ENCODE results near the gene USP12.

Gene USP12

DNA sequence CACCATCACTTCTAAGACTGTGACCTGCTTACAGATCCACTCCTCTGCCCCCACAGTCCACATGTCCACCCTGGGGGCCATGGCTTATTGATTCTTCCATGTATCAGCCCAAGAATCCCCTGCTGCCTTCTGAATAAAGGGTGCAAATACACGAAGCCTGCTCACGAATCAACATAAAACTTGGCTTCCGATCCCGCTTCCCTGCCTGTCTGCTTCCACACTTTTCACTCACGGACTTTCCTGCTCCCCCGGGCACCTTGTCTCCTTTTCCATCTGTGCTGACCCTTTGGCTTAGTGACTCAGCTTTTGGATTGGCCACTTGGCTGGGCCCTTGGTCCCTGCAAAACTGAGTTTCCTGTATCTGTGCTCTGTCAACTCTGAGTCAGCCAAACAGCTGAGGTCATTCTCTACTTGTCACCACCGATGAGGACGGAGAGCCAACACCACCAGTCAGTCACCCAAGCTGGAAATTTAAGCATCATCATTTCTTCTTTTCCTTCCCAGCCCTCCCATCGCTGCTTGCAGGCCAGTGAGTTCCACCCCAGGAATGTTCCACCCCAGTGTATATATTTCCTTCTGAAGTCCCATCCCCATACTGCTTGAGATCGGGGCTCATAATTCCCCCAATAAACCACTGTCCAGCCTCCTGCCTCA lies 11.4 kb upstream of the USP12 start:
- no peak for DNase-seq

DNA sequence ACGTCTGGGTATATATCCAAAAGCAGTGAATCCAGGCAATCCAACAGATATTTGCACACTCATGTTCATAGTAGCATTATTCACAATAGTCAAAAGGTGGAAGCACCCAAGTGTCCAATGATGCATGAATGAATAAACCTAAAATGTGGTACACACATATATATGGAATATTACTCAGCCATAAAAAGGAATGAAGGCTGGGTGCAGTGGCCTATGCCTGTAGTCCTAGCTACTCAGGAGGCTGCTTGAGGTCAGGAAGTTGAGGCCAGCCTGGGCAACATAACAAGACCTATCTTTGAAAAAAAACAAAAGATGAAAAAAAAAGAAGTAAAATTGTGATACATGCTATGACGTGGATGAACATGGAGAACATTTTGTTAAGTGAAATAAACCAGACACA lies 10.4 kb upstream of the USP12 start:
- DNase-seq, result no peak

DNA sequence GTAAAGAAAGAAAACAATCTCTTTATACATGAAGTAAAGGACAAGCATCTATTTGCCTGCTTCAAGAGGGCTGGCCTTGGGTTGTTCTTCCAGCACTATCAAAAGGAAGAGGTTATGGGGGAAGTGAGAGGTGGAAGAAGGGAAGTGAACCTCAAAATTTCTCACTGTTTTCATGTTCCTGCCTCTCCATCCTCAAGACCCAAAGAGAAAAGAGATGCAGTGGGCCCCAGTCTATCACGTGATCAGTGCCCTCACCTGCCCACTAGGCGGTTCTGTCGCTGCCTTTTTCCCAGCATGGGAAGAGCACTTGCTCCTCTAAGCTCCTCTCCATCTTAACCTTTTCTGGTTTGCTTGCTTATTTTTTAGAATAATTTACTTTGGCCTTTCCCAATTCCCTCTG lies 6.2 kb upstream of the USP12 start:
- DNase-seq, result no peak

DNA sequence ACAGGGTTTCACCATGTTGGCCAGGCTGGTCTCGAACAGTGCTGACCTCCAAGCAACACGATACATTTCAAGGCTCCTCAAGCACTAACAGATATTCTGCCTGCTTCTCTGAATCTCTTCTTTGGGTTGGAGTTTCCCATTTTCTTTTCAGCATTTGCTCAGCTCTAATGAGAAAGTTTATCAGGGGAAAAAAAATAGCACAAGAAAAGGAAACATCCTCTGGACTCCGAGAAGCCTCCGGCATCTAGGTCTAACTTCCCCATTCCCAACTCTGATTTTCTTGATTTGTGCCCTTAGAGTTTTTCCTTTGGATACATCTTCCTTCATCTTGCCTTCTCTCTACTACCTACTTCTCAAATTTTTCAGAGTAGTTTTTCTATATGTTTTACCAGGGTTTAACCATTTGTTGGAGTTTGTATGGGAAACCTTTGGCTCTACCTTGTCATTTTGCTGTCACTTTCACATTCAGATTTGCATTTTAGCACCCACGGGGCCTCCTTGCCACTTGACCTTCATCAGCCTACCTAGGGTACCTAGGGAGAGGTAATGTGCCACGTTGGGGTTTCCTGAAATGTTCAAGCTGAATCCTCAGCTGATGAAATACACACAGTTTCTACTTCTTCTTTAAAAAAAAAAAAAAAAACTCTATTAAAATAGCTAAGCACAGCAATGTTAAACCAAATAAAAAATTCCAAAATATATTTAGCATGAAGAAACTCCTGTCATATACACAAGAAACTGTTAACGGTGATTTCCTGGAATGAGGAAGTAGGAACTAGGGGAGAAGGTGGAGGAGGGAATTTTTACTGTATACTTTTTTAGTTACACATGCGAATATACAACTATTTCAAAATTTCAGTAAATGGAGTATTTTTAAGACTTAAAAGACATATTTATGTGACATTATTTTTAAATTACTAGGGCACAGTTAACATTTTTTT lies 5.1 kb upstream of the USP12 start:
- no peak for DNase-seq

DNA sequence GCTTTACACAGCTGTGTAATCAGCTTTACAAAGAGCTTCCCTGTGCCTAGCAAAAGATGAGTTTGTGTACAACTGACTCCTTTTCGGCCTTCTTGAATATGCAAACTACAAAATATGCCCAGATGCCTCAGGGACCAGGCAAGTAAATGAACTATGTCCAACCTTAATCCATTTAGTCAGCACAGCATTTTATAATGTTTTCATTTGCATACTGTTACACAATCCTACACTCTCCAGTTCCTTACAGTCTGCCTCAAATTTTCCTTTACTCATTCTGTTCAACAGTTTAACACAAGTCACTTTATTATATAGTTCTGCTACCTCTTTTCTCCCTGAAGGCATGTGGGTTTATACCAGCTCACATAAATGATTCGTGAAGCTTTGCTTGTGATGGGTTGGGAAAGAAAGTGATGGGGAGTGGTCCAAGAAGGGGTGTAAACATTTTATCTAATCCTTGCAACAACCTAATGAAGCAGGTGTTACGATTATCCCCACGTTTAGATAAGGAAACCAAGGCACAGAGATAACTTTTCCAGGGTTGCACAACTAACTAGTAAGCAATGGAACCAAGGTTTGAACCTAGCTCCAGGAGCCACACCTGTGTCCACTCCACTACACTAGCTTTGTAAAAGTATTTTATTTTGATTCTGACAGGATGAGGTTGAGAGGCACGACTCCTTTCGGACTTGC lies 3.3 kb upstream of the USP12 start:
- DNase-seq, result no peak

DNA sequence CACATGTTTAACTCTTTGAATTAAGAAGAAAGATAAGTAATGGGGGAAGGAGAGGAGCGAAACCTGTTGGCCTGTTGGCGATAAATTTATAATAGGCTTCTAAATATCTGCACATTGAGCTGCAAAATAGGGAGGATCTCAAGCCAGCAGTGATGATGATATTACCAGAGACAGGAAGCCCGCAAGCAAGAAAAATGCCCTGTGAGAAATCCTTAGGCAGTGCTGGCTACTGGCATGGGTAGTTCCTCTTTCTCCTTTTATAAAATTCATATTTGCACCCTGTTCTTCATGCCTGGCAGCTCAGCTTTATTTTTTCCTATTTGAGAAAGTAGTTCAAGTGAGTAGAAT lies 858 bp upstream of the USP12 start:
- no peak for DNase-seq

DNA sequence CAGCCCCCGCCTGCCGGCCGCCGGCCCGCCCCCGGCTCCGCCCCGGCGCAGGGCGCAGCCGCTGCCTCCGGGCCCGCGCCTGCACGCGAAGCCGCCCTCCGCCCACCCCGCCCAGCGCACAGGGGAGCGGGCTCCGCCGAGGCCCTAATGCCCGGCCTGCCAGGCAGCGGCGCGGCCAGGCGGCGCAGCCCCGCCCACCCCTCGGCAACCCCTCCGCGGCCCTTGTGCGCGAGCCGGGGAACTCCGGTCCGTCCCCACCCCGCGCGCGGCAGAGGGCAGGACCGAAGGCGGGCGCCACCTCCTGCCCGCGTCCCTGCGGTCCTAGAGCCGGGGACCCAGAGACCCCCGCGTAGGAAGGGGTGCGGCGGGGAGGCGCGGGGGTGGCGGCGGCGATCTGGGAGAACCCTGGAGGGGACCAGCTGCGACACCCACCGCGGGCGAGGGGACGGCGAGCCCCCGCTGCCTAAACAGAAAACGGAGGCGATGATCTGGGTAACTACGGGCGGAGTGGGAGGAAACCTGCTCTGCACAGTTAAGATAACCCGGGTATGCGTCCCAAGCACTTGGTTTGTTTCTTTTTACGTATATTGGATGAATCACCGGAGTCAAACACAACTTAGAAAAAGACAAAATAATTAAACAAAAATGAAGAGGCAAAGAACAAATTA lies 350 bp upstream of the USP12 start:
- peak; percentile 72 for DNase-seq

DNA sequence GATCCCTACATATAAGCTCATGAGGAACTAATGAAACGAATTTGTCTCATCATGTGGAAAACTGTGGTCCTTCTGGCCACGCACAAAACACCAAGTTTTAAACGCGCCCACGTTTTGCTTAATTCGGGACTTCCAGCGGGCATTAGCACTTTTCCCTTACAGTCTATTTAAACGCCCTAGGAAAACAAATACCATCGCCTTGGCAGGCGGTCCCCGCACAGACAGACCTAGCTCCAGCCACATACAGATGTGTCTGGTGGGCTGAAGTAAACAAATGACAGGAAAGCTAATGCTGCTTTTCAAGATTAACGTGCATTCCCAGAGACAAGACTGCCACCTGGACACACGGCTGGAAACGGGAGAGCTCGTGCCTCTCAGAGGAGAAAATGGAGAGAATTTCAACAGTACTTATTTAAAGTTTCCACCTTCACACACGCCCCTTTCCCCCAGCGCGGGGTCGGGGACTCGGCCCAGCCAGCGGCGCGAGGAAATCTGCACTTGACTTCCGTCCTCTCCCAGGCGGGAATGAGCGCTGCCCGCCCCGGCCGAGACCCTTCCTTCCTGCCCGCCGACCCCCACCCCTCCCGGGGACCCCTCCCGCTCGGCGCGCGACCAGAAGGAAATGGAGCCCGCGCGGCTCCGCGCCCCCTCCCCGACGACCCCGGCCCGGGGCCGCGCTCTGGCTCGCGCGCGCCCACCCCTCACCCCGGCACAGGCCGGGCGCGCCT lies 931 bp downstream of the USP12 start:
- no peak for DNase-seq

DNA sequence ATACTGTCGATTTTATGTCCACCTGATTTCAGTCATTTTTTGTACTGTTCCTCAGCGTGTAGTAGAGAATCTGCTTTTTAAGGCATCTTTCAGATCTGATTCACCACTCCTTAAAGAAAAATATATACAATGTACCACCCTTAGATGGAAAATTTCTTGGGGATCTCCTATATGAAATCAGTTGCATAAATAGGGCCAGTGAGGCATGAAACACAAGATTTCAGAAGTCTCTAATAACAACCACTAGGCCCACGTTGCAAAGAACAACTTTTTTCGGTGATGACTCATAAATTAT lies 1.4 kb downstream of the USP12 start:
- no peak for DNase-seq

DNA sequence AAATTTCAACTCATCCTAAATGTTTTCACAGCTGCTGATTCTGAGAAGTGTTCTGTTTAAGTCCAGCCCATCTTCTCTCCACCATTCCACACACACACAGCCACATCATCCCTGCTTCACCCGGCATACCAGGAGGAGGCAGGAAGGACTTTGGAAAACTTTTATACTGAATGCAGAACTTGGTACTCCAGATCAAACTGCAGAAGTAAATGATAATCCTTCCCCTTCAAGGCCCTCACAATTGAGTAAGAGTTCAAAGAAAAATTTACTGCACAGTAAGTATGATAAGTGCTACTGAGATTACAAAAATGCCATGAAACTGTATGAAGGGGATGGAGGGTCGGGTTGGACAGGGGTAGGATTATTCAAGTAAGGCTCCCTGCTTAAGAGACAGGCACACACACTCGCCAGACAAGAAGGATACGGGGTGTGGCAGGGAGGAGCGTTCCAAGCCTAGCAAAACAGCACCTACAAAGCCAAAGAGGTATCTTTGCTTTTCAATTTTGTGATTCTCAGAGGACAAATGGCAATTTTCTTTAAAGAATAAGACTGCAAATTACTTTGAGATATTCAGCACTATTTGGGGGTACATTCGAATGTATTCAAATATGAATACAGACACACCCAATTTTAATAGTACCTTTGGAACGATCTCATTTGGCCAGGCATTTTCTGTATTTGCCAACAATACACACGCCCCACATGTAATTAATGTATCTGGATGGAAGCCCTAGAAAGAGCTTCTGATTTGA lies 2.5 kb downstream of the USP12 start:
- no peak for DNase-seq

DNA sequence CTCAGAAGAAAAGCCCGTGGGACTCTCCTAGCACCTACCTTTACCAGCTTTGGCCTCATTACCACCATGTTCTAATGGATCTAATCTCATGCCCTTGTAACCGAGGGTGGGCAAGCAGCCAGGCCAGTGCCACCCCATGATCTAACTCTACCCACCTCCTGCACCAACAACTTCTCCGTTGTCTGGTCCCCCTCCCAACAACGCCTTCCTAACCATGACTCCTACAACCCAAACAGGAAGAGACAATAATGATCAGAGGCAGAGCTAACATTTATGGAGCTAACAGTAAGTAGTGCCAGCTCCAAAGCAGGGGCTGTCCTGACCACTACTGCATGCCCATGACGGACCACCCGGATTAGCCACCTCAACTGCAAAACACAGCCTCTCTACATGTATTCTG lies 3.5 kb downstream of the USP12 start:
- no peak for DNase-seq

DNA sequence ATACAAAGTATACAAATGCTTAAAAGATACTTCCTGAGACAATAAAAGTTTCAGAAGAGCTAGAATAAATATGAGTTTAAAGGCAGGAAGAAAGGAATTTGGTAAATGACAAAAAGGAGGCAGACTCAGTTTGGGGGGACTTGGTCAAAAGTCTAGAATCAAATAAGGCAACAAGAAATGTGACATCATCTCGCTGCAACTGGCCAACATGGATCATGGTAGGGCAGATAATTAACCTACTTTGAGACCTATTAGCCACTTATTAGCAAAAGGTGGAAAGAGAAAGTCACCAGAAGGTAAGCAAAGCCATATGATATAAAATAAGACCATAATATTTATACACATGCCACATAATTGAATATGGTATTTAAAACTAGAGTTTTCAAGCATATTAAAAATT lies 5.3 kb downstream of the USP12 start:
- DNase-seq, result no peak

DNA sequence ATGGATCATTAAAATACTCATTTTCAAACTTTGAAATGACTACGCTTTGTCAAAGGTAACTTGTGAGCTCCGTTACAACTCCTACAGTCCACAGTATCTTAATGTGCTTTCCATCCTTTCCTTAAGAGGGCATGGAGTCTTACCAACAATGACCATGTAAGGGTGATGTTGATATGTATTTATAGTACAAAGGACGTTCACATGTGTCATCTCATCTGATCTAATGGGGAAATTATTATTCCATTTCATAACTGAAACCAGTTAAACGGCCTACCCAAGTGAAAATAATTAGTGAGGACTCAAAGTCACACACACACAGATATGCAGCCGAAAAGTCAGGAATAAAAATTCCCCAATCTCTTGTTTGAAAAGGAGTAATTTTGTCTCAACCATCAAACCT lies 9.6 kb downstream of the USP12 start:
- DNase-seq, result no peak

DNA sequence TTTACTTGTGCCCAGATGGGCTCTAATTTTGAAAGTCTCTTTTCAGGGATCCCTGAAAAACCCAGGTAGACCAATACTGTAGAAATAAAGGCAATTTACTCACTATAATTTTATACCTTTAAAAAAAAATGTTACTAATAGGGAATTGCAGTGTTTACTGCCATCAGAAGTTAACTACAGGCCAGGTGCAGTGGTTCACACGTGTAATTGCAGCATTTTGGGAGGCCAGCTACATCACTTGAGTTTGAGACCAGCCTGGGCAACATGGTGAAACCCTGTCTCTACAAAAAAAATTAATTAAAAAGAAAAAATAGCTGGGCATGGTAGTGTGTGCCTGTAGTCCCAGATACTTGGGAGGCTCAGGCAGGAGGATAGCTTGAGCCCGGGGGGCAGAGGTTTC lies 10.2 kb downstream of the USP12 start:
- DNase-seq, result no peak

DNA sequence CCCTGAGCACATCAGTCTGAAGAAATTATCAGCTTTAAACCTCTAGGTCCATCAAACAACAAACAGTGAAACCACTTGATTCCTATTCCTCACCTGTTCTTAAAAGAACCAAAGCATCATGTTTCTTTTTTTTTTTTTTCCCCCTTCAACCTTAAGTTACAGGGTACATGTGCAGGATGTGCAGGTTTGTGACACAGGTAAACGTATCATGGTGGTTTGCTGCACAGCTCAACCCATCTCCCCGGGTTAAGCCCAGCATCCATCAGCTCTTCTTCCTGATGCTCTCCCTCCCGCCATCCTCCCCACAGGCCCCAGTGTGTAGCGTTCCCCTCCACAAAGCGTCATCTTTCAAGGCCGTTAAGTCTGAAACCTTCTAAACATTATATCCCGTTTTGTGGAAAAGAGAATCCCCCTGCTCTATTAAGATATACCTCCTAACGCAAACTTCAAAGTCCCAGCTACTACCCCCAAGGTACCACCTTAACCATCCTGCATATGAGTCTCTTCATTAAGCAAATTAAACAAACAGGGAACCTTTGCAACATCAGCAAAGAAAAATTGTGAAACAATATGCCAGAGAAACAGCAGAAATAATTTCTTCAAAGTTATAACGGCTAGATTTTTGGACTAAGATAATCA lies 10.8 kb downstream of the USP12 start:
- DNase-seq, result no peak

DNA sequence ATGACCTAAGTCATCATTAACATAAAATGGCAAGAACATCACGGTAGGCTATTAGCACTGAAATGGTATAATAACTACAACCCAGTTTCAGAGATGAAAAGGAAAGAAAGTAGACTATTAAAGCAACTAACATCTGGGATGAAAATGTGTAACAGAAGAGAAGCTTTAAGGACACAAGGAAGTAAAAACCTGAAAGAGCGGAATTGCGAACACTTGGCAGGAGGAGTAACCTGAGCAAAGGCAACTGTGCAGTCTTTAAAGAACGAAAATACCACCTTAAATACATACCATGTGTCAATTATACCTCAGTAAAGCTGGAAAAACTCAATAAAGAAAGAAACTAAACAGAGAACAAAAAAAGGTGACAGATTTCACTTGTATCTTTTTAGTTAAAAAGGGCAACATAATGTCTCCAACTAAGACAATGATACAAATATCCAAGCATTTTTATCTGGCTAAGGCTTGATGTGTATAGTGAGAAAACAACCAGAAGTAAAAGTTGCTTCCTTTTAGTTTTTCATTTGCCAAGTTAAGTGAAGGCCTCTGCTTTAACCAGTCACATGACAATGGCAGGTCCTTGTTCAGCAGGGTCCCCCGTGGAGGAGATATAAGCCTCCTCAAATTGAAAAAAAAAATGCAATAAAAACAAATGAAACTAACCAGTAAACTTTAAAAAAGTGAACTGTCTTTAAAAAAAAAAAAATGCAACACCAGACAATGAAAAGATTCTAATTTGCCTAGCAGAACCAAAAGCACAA lies 11.6 kb downstream of the USP12 start:
- DNase-seq, result no peak

DNA sequence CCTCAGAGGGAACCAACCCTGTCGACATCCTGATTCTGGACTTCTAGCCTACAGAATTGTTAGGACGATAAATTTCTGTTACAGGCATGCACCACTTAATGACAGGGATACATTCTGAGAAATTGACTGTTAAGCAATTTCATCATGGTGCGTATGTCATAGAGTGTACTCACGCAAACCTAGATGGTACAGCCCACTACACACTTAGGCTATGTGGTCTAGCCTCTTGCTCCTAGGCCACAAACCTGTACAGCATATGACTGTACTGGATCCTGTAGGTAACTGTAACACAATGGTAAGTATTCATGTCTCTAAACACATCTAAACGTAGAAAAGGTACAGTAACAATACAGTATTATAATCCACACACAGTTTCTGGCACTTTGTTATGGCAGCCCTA lies 13.3 kb downstream of the USP12 start:
- no peak for DNase-seq

DNA sequence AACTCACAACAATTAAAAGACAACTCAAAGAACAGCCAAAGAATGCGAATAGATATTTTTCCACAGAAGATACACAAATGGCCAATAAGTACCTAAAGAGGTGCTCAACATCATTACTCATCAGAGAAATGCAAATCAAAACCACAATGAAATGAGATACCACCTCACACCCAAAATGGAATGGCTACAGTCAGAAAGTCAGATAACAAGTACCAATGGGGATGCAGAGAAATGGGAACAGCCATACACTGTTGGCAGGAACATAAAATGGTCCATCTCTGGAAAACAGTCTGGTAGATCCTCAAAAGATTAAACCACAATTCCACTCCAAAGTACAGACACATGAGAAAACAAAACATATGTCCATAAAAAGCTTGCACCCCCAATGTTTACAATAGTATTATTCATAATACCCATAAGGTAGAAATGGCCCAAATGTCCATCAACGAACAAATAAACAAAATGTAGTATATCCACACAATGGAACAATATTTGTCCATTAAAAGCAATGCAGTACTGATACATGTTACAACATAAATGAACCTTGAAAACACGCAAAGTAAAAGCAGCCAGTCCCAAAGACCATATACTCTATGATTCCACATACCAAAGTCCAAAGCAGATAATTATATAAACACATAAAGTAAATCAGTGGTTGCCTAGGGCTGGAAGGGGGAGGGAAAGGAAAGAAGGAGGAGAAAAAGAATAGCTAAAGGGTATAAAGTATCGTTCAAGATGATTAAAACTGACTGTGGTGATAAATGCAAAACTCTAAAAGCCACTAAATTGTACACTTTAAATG lies 19.6 kb downstream of the USP12 start:
- DNase-seq, result no peak

DNA sequence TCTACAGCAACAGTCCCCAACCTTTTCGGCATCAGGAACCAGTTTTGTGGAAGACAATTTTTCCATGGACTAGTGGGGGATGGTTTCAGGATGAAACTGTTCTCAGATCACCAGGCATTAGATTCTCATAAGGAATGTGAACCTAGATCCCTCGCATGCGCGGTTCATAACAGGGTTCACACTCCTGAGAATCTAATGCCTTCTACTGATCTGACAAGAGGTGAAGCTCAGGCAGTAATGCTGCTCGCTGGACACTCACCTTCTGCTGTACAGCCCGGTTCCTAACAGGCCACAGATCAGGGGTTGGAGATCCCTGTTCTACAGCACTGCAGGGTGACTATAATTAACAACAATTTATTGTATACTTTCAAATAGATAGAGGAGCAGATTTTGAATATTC lies 21.9 kb downstream of the USP12 start:
- no peak for DNase-seq

DNA sequence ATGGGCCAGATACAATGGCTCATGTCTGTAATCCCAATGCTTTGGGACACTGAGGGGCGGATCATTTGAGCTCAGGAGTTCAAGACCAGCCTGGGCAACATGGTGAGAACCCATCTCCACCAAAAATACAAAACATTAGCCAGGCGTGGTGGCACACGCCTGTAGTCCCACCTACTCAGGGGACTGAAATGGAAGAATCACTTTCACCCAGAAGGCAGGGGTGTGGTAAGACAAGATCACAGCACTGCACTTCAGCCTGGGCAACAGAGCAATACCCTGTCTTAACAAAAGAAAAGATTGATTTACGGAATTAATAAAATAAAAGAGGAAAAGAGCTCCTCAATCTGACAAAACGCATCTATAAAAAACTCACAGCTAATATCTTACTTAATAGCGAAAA lies 22.7 kb downstream of the USP12 start:
- DNase-seq, result no peak

Measured in NCI-H446 treated with DMSO at 0.1 percent for 48 hours (cell line).